Measurements from ENCODE around the gene NANOS2.
"Not testable (repeated sequence)": the region's sequence is repeated elsewhere in the genome, so short reads cannot be mapped to it uniquely, and the experiment has no call there.

Gene NANOS2

DNA sequence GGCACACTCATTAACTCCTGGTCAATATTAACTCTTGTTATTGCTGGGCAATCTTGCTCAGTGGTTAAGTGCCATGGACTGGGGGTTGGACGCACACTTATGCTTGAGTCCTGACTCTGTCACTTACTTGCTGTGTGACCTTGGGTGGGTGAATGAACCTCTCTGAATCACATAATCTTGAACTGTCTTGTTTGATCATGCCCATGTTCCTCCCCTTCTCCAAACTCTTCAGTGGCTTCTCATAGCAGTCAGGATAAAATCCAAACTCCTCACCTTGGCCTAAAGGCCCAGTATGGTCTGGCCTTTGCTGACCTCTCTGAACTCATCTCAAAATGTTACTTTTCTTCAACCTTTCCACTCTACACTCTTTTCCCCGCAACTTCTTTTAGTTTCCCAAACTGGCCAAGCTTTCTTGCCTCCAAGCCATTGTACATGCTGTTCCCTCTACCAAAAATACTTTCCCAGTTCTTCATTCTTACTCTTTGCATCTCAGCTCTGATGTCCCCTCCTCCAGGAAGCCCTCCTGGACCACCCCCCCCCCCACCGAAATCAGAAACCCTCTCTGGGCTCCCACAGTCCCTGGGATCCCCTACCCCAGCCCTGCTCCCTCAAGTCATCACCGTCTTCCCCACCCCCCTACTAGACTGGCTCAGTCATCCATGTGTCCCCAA, 14.5 kb downstream of the NANOS2 start:
- no peak overlapping the region for H3K4me3 ChIP-seq
- H3K27ac ChIP-seq = no peak overlapping the region

DNA sequence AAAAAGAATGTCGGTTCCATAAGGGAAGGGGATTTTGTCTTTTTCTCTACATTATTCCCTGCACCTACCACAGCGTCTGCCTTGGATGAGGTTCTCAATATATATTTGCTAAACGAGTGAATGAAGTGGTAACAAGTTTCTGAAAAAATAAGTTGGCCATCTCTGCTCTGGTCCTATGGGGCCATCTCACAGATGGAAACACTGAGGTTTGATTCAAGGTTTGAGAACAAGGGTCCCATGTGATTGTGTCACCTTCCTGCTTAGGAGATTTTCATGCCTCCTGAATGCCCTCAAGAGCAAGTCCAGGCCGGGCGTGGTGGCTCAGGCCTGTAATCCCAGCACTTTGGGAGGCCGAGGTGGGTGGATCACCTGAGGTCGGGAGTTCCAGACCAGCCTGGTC, 15.3 kb downstream of the NANOS2 start:
- Histone ChIP-seq H3K27ac (no peak overlapping the region), H3K4me3 (no peak overlapping the region)

DNA sequence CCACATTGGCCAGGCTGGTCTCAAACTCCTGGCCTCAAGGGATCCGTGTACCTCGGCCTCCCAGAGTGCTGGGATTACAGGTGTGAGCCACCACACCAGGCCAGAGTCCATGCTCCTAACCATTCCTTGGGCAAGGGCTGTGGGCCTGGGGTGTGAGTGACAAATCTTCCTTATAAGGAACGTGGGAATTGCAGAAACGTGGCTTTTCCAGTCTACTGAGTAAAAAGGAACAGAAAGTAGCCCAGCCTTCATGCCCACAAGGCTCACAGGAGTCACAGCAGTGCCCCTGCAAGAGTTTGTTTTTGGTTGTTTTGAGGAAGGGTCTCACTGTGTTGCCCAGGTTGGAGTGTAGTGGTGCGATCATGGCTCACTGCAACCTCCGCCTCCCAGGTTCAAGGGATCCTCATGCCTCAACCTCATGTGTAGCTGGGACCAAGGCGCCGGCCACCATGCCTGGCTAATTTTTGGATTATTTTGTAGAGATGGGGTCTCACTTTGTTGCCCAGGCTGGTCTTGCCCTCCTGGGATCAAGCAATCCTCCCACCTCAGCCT, 17.2 kb downstream of the NANOS2 start:
- no peak overlapping the region for H3K27ac ChIP-seq
- H3K4me3 ChIP-seq = no peak overlapping the region

DNA sequence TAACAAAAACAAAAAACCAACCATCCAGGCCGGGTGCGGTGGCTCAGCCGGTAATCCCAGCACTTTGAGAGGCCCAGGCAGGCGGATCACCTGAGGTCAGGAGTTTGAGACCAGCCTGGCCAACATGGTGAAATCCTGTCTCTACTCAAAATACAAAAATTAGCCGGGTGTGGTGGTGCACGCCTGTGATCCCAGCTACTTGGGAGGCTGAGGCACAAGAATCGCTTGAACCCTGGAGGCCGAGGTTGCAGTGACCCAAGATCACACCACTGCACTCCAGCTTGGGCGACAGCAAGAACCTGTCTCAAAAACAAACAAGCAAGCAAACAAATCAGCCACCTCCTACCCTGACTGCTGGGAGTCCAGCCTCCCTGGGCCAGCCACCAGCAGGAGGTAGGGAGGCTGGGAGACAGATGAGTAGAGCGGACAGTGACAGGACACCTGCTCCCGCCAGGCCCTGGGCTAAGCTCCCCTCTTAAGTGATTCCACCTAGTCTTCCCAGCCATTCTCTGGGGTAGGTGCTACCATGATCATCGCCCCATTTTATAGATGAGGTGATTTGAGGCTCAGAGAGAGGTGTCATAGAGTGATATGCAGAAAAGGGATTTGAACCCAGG, 18.5 kb downstream of the NANOS2 start:
- H3K27ac ChIP-seq, H3K4me3 ChIP-seq: not testable (repeated sequence)

DNA sequence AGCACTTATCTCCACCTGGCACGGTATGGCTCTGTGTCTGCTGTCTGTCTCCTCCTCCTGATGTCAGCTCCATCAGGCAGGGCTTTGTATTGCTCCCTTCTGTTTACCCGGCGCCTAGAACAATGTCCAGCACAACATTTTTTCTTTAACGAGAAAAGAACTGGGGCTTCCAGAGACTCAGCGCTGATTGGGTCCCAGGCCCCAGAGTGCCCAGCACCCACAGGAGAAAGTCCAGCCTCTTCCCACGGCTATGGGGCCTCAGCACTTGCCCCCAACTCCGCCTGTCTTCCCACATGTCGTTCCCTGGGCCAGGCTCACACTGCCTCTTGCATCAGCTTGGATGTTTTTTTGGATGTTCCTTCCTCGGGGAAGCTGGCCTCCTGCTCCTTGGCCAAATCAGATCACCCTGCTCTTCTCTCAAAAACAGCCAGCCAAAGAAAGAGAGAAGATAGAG, 19.0 kb downstream of the NANOS2 start:
- H3K4me3 ChIP-seq = no peak overlapping the region
- no peak overlapping the region for H3K27ac ChIP-seq

DNA sequence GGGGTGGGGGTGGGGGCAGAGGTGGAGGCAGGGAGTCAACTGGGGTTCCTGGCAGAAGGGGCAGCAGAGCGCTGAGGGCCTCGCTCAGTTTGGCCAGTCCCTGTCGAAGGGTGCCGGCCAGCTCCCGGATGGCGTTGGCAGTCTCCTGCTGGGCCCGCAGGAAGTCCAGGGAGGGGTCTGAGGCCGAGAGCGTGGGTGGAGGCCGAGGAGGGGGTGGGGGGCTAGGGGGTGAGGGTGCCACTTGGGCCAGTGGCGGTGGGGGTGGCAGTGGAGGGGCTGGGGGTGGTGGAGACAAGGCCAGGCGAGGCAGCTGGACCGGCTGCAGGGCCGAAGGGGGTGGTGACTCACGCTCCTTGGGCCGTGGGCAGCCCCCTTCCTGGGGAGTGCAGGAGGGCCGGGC, 23.7 kb downstream of the NANOS2 start:
- Histone ChIP-seq H3K4me3 (no peak overlapping the region), H3K27ac (no peak overlapping the region)

DNA sequence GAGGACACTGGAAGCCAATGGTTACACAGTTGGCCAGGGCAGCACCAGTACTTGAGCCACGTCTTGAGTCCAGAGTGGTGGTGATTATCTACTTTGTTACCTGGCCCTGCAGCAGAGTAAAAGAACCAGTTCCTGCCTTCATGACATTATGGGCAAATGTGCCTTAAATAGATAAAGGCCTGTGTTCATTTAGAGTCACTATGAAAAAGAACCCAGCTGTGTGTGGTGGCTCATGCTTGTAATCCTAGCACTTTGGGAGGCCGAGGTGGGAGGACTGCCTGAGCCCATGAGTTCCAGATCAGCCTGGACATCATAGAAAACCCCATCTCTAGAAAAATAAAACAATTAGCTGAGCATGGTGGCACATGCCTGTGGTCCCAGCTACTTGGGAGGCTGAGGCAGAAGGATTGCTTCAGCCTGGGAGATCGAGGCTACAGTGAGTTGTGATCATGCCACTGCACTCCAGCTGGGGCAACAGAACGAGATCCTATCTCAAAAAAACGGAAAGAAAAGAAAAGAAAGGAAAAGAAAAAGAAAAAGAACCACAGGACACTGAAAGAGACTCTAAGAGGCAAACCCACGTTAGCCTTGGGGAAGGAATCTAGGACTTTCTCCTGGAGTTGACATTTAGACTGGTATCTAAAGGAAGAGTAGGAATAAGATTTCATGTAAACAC, 25.2 kb downstream of the NANOS2 start:
- H3K27ac ChIP-seq = no peak overlapping the region
- H3K4me3 ChIP-seq = no peak overlapping the region

DNA sequence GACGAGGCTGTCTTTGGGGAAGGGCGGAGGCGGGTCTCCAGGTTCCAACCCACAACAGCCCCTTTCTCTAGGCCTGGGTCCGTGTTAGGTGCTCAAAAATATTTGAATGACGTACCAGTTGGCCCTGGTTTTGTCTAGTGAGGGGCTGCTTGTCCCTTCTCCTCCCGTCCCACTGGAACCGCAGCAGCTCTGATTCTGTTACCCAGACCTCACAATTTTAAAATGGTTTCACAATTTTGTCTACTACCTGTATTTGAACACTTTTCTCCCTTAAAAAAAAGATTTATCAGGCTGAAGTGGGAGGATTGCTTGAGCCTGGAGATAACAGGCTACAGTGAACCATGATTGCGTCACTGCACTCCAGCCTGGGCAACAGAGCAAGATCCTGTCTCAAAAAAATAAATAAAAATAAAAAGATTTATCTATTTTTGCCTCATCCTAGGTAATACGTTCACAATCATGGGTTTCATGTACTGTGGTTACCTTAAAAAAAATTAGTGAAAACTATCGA, 27.3 kb downstream of the NANOS2 start:
- Histone ChIP-seq H3K4me3 (peak overlapping the region; percentile 42 to 93 (median 74)), H3K27ac (peak overlapping the region in 20 of 21 experiments; percentile 70 to 97 (median 88))

DNA sequence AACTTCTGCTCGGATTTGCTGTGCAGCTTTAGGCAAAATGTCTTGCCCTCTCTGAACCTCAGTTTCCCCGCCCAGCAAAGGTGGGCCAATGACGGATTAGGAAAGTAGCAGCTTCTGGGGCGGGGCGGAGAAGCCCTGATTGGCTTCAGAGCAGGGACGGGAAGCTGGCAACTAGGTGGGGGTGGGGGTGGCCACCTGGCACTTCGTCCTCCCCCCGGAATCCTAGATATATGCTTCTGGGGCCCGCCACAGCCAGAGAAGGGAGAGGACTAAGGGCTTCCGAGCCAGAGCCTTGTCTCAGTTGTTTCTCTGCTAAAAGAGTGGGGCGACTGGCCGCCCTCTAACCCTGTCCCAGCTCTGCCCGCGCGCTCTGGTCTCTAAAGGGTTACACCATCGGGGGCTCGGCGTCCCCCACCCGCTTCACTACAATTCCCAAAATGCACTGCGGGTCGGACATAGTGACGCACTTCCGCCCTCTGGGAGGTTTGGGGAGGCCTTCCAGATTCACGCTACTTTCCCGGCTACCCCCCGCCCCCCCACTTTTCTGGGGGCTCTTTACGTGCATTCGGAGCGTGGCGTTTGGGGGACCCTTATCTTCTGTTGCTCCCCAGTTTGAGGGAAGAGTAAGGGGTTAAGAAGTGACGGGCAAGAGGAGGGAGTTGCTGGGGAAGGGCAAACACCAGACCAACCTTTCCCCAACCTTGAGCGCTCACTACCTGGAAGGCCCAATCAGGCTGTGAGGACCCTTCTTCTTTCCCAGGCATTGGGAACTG, 28.0 kb downstream of the NANOS2 start:
- Histone ChIP-seq H3K27ac (peak overlapping the region in 20 of 21 experiments; percentile 70 to 97 (median 88)), H3K4me3 (peak overlapping the region; percentile 42 to 93 (median 74))

DNA sequence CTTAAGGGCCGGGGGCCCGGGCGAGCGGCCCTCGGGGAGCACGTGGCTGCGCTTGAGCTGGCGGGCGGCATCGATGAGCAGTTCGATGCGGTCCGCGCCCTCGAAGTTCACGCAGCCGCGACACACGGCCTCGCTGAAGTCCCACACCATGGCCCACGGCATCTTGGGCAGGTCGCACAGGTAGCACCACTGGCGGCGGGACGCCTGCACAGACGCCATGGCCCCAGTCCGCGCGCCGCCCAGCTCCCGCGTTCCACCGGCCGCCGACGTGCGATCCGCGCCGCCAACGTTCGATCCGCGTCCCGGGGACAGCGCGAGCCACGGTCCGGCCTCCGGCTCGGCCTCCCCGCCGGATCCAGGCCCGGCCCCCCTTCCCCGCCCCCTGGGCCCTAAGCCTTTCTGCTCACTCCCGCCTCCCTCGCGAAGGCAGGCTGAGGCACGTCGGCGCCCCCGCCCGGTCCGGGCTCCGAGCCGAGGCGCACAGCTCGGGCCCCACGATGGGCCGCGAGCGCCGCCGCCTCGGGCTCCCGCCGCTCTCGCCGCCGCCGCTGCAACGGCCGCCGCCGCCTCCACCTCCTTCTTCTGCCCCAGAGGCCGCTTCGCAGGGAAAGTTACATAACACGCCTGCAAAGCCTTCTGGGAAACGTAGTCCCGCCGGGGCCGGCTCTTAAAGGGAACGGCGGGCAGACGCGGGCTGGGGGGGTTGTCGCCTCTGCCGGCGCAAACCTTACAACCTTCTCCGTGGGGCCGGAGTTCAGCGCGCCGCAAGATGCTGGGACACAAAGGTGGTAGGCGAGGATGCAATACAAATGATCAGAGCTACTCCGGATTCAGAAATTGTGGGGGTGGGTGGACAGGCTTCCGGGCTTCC, 28.8 kb downstream of the NANOS2 start, which contains the start of gene IRF2BP1:
TSS of gene IRF2BP1 (minus strand) at position 586 of the 871 bp plus-strand sequence. CDS start at position 219, 367 bp downstream.
- peak within 1 kb of the TSS; percentile 42 to 93 (median 74) for H3K4me3 ChIP-seq
- H3K27ac ChIP-seq = peak within 1 kb of the TSS; percentile 59 to 97 (median 88)

DNA sequence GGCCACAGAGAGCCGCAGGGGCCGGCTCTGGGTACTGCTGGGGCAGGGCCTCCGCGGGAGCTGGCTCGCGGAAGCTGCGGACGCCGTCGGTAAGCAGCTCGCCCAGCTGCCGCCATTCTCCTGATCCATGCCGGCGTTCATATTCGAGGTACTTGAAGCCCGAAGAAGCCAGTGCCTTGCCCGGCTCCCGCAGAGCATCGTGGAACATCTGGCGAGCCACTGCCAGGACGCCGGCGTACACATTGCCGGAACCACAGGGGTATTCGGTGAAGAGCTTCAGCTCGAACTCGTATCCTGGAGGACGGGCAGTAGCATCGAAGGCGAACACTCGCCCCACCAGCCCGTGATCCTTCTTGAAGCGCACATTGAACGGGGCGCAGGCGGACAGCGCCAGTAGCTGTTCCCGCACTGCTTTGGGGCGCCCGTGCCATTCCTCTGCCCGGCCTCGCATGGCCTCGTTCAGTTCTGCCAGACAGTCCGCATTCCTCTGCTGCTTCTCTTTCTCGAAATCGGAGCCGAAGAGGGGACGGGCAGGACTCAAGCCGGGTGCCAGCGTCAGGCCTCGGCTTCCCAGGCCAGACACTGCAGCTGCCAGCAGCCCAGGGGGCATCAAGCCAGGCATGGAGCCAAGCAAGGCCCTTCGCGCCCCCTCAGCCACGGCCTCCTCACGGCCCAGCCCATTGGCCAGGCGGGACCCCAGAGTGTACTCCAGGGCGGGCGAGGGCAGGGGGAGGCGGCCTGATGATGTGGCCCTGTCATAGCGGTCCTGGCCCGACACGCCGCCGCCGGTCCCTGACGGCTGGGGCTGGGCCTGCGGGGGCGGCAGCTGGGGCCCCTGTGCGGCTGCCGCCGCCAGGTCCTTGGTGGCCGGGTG, 29.7 kb downstream of the NANOS2 start:
- Histone ChIP-seq H3K27ac (peak overlapping the region; percentile 59 to 97 (median 88)), H3K4me3 (peak overlapping the region; percentile 42 to 93 (median 74))

DNA sequence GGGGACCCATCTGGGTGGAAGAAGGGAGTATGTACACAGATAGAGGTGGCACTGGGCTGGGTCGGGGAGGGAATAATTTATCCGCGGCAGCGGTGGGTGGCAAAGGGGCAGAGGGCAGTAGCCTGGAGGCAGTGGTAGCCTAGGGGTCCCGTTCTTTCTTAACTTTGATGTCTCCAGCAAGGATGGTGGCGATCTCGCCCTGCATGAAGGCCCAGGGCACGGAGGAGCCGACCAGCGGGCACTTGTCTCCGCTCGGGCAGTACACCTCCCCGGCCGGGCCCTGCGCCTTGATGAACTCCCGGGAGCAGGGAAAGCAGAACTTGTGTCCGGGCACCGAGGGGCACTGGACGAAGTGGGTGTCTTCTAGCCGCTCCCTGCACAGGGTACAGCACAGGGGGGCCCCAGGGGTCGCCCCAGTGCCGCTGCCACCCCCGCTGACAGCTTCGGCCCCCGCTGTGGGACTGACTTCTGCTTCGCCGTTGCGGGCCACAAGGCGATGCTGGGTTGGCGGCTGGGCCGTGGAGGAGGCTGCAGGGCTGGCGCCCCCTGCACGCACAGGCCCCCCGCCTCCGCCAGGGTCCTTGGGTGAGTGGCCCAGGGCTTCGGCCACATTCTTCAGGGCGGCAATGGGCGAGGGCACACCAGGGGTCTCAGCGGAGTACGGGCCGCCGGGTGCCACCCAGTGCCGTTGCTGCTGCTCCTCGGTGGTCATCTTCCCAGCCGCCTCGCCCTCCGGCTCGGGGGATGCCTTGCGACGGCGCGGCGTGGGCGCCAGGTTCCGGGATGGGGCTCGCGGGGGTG, 30.5 kb downstream of the NANOS2 start:
- no peak overlapping the region for H3K27ac ChIP-seq

DNA sequence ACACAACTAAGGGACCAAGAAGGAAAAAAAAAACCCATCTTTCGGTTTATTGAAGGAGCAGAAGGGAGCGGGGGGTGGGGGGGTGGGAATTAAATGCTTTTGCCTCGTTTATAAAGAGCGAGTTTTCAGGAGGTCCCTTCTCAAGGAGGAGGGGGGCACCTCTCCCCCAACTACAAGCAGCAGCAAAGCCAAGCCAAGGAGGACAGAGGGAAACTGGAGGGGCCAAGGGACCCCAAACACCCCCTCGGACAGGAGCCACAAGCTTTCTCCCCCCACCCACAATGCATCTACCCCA, 31.0 kb downstream of the NANOS2 start:
- Histone ChIP-seq H3K4me3 (peak overlapping the region in 3 of 7 experiments; percentile 35 to 44 (median 42)), H3K27ac (no peak overlapping the region)

More for the DNA sequence above, 30.5 kb downstream of the NANOS2 start:
- H3K4me3 ChIP-seq = peak overlapping the region in 1 of 7 experiments; percentile 42

DNA sequence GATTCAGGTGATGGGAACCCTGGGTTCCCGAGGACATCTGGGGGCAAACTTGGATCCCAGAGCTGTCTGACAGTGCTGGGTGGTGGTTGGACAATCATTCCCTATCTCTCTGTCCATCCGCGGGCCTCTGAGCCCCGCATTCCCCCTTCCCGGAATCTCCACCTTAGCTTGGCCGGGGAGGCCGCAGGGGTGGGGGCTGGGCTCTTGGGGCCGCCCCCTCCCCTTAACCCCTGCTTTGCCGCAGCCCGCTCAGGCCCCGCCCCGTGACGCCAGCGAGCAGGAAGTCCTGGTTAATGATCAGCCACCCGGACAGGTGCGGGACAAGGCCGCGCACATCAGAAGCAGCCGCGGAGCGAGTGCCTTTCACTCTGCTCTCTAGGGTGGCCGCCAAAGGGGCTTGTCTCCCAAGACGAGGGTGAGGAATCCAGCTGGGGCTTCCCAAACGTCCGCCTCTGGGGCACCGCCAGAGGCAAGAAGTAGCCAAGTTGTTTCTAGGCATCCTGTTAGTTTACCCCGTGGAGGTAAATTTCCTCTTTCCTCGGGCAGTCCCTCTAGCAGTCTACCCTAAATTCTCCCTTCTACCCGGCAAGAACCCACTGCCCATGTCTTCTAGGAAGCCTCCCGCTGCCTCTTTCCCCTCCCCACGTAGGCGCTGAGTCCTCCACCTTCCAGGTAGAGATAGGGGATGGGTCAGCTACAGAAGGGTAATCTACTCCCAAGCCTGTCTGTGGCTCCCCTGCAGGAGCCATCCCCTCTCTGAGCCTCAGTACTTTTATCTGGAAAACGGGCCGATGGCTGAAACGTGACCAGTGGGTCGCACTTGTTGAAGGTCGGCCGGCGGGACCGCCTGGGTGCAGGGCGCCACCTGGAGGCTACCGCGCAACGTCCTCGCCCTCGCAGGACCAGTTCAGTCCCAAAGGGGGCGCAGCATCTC, 31.7 kb downstream of the NANOS2 start:
- Histone ChIP-seq H3K4me3 (peak overlapping the region; percentile 5 to 44 (median 27)), H3K27ac (peak overlapping the region in 10 of 21 experiments; percentile 0 to 63 (median 18))

DNA sequence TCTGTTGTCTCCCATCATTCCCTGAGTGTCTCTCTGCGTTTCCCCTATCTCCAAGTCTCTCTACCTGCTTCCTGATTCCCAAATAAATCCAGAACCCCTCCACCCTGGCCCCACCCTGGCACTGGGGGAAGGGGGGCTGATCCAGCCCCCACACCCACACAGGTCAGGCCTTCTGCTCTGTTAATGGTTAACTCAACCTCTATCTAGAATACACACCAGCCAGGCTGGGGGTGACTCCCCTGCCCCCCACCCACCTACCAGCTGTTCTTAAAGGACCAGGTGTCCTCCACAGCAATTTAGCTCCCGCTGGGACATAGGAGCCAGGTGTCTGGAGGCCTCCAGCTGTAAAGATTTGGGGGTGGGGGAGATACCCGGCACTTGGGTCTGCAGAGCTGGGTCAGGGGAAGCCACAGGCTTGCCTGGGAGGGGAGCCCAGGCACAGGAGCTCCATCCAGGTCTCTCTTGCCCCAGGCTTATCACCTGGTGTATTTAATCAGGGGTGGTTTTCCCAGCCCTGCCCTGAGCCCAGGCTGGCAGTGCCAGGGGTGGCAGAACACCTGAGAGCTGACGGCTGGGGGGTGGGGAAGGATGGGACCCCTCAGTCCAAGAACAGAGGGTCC, 32.6 kb downstream of the NANOS2 start:
- H3K27ac ChIP-seq = peak overlapping the region in 2 of 21 experiments; percentile 15 to 52
- no peak overlapping the region for H3K4me3 ChIP-seq
